HG02884 (cell line): ENCODE data around the gene TTC27.

Source experiments
- ATAC-seq: cut with Tn5 transposase; IDR thresholded peaks from one replicate; pipeline ENCODE4 v1.9.1; 2021; ENCODE audit warnings: mild to moderate bottlenecking, moderate library complexity; ENCODE audit not compliant: unreplicated experiment

TTC27 gene

DNA sequence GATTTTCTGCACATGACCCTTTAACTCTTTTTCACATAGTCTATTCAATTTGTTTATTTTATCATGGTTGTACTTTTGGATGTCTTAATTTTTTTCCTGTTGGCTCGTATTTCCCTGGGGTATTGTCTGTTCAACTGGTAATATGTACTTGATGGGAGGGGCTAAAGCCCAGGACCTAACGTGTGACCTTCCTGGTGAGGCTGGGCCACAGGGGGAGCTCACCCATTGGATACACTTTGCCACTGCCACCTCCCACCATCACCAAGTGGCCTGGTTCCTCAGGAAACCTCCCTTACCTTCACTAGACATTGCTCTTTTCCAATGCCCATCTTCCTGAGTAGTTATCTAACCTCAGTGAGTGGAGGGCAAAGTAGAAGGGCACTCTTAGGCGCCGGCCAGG lies 175.0 kb downstream of the TTC27 start:
- no peak for ATAC-seq

DNA sequence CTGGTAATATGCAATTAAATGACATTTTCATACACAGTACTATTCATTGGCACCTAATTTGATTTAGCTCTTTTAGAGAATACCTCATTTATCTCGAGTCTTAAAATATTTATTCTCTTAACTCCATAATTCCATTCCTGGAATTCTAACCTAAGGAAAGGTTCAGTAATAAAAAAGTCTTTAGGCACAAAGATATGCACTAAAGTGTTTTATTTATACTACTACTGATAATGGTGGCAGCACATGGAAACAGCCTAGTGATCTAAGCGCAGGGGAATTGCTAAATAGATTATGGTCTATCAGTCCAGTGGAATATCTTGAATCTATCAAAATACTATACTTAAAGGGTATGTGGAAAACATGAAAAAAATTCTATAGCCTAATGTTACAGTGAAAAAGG lies 176.4 kb downstream of the TTC27 start:
- no peak for ATAC-seq

DNA sequence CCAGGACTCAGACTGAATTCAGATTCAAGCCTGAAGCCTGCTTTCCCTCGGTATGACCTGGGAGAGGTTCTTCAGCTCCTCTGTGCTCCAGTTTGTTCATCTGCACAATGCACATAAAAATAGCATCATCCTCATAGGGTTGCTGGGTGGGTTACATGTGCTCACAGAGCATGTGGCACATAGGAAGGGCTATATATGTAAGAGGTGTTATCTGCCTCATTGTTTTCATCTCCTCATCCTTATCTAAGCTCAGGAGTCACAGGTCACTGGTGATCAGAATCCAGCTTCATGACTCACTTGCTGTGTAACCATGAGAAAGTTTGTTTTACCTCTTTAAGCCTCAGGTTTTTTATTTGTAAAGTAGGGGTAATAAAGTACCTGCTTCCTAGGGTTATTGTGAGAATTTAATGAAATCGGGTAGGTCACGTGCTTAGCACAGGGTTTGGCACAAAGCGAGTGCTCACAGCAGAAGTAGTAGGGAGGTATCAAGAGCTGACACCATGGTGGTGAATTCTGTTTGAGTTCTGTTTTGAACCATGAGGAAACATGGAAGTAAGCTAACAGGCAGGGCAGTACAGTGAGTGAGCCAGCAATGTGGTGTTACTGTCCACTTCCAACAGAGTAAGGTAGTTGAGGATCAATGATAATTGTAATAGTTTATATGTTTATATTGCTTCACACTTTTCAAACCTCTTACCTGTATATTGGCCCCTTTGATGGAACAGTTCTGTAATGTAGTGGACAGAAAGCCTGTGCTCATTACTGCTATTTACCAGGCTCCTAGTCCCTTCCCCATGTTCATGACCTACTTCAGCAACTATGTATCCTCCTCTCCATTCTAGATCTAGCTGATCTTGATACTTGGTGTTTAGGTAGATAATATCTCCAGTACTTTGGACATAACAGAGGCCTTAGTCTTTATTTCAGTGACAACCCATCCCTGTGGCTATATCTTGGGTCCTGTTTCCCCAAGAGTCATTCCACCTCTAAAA lies 177.6 kb downstream of the TTC27 start:
- ATAC-seq: no peak

GRCh38 chr2:32806857-32807256 lies 179.0 kb downstream of the TTC27 start:
- no peak for ATAC-seq

DNA sequence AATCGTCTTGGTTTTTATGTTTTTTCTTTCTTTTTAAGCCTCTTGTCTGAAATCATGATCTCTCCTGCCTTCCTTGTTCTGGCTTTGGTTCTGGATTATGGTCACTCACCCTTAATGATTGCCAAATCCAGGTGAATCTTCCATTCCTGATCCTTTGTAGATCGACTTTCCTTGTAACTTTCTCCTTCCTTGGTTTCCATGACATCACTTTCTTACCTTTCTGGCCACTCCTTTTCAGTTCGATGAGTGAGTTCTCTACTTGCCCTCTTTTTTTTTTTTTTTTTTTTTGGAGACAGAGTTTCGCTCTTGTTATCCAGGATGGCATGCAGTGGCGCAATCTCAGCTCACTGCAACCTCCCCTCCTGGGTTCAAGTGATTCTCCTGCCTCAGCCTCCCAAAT lies 179.8 kb downstream of the TTC27 start:
- no peak for ATAC-seq

DNA sequence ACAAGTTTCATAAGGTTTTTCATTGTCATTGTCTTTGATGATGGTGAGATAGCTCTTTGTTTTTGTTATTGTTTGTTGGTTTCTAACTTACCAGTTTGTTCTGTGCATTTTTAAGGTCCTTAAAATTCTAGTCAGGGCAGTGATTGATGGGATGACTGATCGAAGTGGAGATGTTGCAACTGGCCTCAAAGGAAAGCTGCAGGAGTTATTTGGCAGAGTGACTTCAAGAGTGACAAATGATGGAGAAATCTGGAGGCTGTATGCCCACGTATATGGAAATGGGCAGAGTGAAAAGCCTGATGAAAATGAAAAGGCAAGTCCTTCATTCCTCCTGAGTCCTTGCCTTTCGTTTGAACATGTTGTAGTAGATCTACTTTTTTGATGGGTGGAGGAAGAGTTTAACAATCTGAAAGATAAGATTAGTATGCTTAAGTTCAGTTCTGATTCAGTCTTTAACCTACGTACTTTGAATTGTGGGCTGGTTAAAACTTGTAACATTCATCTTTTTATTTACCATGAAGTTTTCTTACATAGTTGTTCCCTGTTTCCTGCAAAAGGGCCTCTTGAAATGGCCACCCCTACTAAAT lies 183.2 kb downstream of the TTC27 start:
- ATAC-seq: no peak

- ATAC-seq: no peak
Measured at GRCh38 chr2:32811696-32812095, 183.8 kb downstream of the TTC27 start.

GRCh38 chr2:32812316-32812715 lies 184.5 kb downstream of the TTC27 start:
- ATAC-seq: no peak

DNA sequence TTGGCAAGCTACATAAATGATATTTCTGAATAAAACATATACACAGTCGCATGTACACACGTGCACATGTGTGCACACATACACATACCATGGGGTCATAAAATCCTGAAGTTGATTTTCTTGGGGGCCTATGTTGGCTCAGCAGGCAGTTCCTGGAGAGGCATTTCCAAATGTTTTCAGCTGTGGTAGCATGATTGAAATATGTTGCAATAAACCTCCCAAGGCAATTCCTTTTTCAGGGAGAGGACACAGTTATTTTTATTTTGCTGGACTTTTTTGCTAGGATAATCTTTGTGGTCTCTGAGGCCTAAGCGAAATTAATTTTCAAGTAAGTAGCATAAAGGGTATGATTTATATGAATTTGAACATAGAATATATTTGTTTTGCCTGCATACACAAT lies 192.2 kb downstream of the TTC27 start:
- ATAC-seq: no peak

GRCh38 chr2:32820701-32821100 lies 192.9 kb downstream of the TTC27 start:
- ATAC-seq: no peak

GRCh38 chr2:32824070-32824809 lies 196.4 kb downstream of the TTC27 start:
- ATAC-seq: no peak

- ATAC-seq: no peak
Measured at GRCh38 chr2:32825291-32825712, 197.5 kb downstream of the TTC27 start.

DNA sequence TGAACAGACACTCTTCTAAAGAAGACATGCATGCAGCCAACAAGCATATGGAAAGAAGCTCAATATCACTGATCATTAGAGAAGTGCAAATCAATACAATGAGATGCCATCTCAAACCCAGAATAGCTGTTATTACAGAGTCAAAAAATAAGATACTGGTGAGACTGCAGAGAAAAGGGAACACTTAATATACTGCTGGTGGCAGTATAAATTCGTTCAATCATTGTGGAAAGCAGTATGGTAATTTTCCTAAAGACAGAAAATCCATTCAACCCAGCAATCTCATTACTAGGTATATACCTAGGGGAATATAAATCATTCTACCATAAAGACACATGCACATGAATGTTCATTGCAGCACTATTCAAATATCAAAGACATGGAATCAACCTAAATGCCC lies 202.3 kb downstream of the TTC27 start:
- ATAC-seq: no peak

- no peak for ATAC-seq
Measured at GRCh38 chr2:32832821-32833220, 205.0 kb downstream of the TTC27 start.

DNA sequence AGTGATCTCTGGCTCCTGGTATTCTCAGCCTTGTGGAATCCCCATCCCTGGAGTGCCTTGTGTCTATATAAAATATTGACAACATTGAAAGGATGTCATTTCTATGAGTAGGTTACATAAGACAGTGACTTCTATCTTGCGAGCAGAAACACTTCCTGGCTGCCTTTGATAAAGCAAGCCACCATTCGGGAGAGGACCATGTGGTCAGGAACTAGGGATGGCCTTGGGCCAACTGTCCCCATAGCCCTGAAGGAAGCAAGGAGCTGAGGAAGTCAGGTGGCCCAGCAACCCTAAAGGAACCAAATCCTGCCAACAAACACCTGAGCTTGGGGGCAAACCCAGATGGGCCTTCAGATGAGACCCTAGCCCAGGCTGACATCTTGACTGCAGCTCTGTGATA lies 205.9 kb downstream of the TTC27 start:
- no peak for ATAC-seq

DNA sequence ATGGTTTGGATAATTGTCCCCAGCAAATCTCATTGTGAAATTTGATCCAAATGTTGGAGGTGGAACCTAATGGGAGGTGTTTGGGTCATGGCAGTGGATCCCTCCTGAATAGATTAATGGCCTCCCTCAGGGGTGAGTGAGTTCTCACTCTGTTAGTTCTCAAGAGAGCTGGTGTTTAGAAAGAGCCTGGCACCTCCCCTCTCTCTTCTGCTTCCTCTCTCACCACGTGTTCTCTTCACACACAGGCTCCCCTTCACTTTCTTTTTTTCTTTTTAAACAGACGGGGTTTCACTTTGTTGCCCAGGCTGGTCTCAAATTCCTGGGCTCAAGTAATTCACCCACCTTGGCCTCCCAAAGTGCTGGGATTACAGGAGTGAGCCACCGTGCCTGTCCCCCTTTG lies 207.3 kb downstream of the TTC27 start:
- ATAC-seq: no peak

GRCh38 chr2:32836933-32837332 lies 209.1 kb downstream of the TTC27 start:
- ATAC-seq: no peak

DNA sequence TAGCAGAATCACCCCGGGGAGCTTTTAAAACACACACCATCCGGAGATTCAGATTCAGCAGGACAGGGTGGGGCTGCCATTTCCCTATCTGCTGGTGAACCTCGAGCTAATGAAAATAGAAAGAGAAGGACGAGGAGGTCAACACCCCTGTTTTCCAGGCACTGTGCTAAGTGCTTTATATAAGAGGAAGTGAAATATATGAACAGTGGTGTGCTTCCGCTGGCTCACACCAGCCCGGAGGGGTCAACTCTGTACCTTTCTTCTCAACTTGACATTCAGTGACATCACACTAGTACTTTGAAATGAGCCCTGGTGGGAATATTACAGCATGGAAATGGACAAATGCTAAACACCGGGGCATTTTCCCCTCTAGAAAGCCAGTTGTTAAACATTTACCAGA lies 210.6 kb downstream of the TTC27 start:
- peak; percentile 78 for ATAC-seq

DNA sequence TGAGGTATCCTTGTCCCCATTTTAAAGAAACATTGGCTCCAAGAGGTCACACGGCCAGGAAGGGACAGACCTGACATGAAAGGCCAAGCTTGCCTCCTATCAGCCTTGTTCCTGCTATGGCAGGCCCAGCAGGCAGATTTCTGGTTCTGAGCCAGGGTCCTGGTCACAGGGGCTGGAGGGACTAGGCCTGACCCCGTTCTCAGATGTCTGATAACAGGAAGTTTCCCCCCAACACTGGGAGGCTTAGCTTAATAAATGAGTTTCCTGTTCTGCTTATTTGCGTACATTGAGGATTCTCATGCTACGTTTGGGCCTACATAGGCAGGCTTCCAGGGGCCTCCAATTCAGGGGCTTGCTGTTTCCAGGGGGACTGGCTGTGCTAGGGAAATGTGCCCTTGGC lies 211.1 kb downstream of the TTC27 start:
- ATAC-seq: no peak

DNA sequence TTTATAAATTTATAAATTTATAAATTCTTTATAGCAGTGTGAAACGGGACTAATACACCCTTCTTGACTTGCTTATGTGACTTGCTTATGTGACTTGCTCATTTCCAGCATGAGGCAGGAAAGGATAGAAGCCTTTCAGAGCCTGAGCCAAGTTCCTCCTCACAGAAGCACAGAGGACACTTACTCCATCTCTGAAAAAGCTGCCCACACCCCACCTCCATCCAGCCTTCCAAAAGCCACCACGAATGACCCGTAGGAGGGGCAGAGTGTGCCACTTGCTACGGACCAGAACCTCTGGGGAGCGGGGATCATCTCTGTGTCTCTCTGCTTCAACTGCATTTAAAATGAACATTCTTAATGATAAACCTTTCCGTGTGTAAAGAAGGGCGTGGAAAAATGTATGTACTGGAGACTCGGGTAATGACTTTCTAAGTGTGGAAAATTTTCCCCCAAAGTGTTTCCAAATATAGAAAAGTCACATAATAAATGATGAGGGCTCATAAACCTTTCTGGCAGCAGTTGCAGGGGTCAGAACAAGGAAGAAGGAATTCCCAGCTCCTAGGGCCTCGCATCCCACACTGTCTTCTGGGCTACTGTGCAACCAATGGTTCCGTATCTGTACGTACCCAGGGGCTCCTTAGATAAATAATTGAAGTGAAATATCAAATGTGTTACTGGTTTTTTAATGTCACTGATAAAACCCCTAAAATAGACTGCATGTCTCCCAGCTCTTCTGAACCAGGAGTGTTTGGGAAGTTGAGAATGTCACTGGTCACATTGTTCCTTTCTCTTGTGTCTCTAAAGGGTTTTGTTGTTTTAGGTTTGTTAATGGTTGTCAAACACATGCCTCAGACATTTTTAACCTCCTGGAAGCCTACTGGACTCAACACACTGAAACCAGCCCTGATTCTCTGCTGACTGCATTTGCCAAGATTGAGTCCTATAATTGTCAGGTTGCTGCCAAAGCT lies 214.4 kb downstream of the TTC27 start:
- no peak for ATAC-seq
